ENCODE measurements around the gene ZNF609. TPM values are rescaled to one million over a fixed set of nuclear protein-coding genes. Genes with fewer than 3 reads are reported as not detected.

The ZNF609 gene
- total RNA-seq, 1 donor from 2014 or later, result 21.5 TPM

- H3K4me1 Mint-ChIP-seq, result peaks cover 39% of the 10 kb centered on the region
- H3K27ac ChIP-seq, result no peak overlapping the region
- H3K9me3 ChIP-seq (ENCODE audit: low read depth), result no peaks in the 10 kb centered on the region
- H3K36me3 ChIP-seq, result no peaks in the 10 kb centered on the region
- no peak for DNase-seq (ENCODE audit: low spot score)
- no peaks in the 10 kb centered on the region for H3F3A ChIP-seq (ENCODE audit: low read depth)
- H3K4me3 Mint-ChIP-seq, result no peak overlapping the region
- peaks cover 14% of the 10 kb centered on the region for H3K36me3 Mint-ChIP-seq
- H3K9ac ChIP-seq, result no peak overlapping the region
- H3K4me3 ChIP-seq, result no peak overlapping the region
- no peak overlapping the region for H2AFZ ChIP-seq (replicated peaks)
- H3K27me3 ChIP-seq, result no peaks in the 10 kb centered on the region
- peaks cover 2% of the 10 kb centered on the region for H3K27me3 Mint-ChIP-seq (ENCODE audit: insufficient read depth, low read depth)
- H4K20me1 ChIP-seq (ENCODE audit: low read depth), result peaks cover 92% of the 10 kb centered on the region
- no peaks in the 10 kb centered on the region for H3K4me1 ChIP-seq
- no peak for TF ChIP-seq CTCF (IDR thresholded peaks at IDR 0.05)
- TF ChIP-seq EZH2 (IDR thresholded peaks at IDR 0.05), result no peak
- no peak for TF ChIP-seq EZH2phosphoT487 (IDR thresholded peaks at IDR 0.05)
- H3K27ac Mint-ChIP-seq, result no peak overlapping the region
- no peak overlapping the region for H3K4me2 ChIP-seq
- peaks cover 79% of the 10 kb centered on the region for H3K79me2 ChIP-seq (ENCODE audit: low read depth)
- H3K9me3 Mint-ChIP-seq, result no peaks in the 10 kb centered on the region
Measured at GRCh38 chr15:64501396-64501715, 41.0 kb downstream of the ZNF609 start.

GRCh38 chr15:64502151-64502550, 41.8 kb downstream of the ZNF609 start:
- H3F3A ChIP-seq (ENCODE audit: low read depth), result no peaks in the 10 kb centered on the region
- H3K27ac Mint-ChIP-seq, result no peak overlapping the region
- no peak overlapping the region for H3K27ac ChIP-seq
- H3K36me3 Mint-ChIP-seq, result peaks cover 11% of the 10 kb centered on the region
- H3K4me1 ChIP-seq, result no peaks in the 10 kb centered on the region
- no peaks in the 10 kb centered on the region for H3K9me3 ChIP-seq (ENCODE audit: low read depth)
- H2AFZ ChIP-seq (replicated peaks), result no peak overlapping the region
- H3K27me3 ChIP-seq, result no peaks in the 10 kb centered on the region
- TF ChIP-seq EZH2phosphoT487 (IDR thresholded peaks at IDR 0.05), result no peak
- TF ChIP-seq CTCF (IDR thresholded peaks at IDR 0.05), result no peak
- TF ChIP-seq EZH2 (IDR thresholded peaks at IDR 0.05), result no peak
- peaks cover 46% of the 10 kb centered on the region for H3K4me1 Mint-ChIP-seq
- H3K9ac ChIP-seq, result no peak overlapping the region
- peaks cover 2% of the 10 kb centered on the region for H3K27me3 Mint-ChIP-seq (ENCODE audit: insufficient read depth, low read depth)
- H3K9me3 Mint-ChIP-seq, result no peaks in the 10 kb centered on the region
- no peaks in the 10 kb centered on the region for H3K36me3 ChIP-seq
- no peak overlapping the region for H3K4me3 Mint-ChIP-seq
- no peak overlapping the region for H3K4me3 ChIP-seq
- peaks cover 79% of the 10 kb centered on the region for H3K79me2 ChIP-seq (ENCODE audit: low read depth)
- no peak for DNase-seq (ENCODE audit: low spot score)
- H3K4me2 ChIP-seq, result no peak overlapping the region
- peaks cover 94% of the 10 kb centered on the region for H4K20me1 ChIP-seq (ENCODE audit: low read depth)

DNA sequence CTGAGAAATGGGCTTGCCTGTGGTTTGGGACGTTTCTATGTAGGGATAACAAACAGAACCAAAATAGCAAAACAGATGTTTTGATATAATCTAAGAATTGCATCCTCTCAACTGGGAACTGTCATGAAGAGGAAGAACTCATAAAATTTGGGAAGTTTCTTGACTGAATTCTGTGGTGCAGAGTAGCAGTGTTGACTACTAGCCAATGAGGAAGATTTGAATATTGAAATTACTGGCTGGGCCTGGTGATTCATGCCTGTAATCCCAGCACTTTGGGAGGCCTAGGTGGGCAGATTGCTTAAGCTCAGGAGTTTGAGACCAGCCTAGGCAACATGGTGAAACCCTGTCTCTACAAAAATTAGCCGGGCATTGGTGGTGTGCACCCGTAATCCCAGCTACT, 42.2 kb downstream of the ZNF609 start:
- H3K79me2 ChIP-seq (ENCODE audit: low read depth), result peaks cover 79% of the 10 kb centered on the region
- H3K36me3 ChIP-seq, result no peaks in the 10 kb centered on the region
- no peaks in the 10 kb centered on the region for H3K9me3 ChIP-seq (ENCODE audit: low read depth)
- Mint-ChIP-seq H3K27ac (no peak overlapping the region), H3K4me1 (peaks cover 50% of the 10 kb centered on the region), H3K27me3 (ENCODE audit: insufficient read depth, low read depth) (peaks cover 2% of the 10 kb centered on the region), H3K9me3 (no peaks in the 10 kb centered on the region), H3K4me3 (no peak overlapping the region), H3K36me3 (peaks cover 9% of the 10 kb centered on the region)
- H3K4me1 ChIP-seq, result no peaks in the 10 kb centered on the region
- H2AFZ ChIP-seq (replicated peaks), result no peak overlapping the region
- peaks cover 94% of the 10 kb centered on the region for H4K20me1 ChIP-seq (ENCODE audit: low read depth)
- H3K4me3 ChIP-seq, result no peak overlapping the region
- H3K27me3 ChIP-seq, result no peaks in the 10 kb centered on the region
- no peak for DNase-seq (ENCODE audit: low spot score)
- H3K27ac ChIP-seq, result no peak overlapping the region
- H3K4me2 ChIP-seq, result no peak overlapping the region
- no peak overlapping the region for H3K9ac ChIP-seq
- TF ChIP-seq EZH2phosphoT487 (IDR thresholded peaks at IDR 0.05) (no peak), CTCF (IDR thresholded peaks at IDR 0.05) (no peak), EZH2 (IDR thresholded peaks at IDR 0.05) (no peak)
- H3F3A ChIP-seq (ENCODE audit: low read depth), result no peaks in the 10 kb centered on the region

DNA sequence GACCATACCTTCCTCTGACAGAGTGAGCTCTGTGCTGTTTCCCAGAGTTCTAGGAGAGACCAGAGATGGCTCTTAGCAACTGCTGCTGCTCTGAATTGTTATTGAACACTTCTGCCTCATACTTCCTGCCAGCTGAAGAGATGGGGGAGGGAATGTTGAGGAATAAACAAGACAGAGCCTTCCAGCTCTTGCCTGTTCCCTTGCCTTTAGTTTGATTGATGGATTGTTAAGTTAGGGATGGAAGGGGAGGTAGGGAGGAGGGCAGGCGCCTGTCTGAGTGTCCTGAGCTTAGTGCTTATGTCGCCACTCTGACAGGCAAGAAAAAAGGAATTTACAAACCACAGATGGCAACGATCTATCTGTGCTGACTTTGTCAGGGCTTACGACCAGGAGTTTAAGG, 42.8 kb downstream of the ZNF609 start:
- H3K27me3 Mint-ChIP-seq (ENCODE audit: insufficient read depth, low read depth), result peaks cover 2% of the 10 kb centered on the region

More for the DNA sequence above, 42.8 kb downstream of the ZNF609 start:
- H4K20me1 ChIP-seq (ENCODE audit: low read depth), result peaks cover 94% of the 10 kb centered on the region
- DNase-seq (ENCODE audit: low spot score), result no peak
- H3K4me2 ChIP-seq, result no peak overlapping the region
- no peak overlapping the region for H3K4me3 Mint-ChIP-seq
- H3K27ac Mint-ChIP-seq, result no peak overlapping the region
- H3K4me1 ChIP-seq, result no peaks in the 10 kb centered on the region
- no peak overlapping the region for H3K27ac ChIP-seq
- no peaks in the 10 kb centered on the region for H3K27me3 ChIP-seq
- no peak overlapping the region for H3K9ac ChIP-seq
- no peak overlapping the region for H3K4me3 ChIP-seq
- no peaks in the 10 kb centered on the region for H3F3A ChIP-seq (ENCODE audit: low read depth)
- no peak for TF ChIP-seq EZH2phosphoT487 (IDR thresholded peaks at IDR 0.05)
- TF ChIP-seq CTCF (IDR thresholded peaks at IDR 0.05), result no peak
- H3K36me3 Mint-ChIP-seq, result peaks cover 9% of the 10 kb centered on the region
- H3K79me2 ChIP-seq (ENCODE audit: low read depth), result peaks cover 79% of the 10 kb centered on the region
- H3K4me1 Mint-ChIP-seq, result peaks cover 57% of the 10 kb centered on the region
- no peaks in the 10 kb centered on the region for H3K9me3 Mint-ChIP-seq
- no peaks in the 10 kb centered on the region for H3K36me3 ChIP-seq
- no peak overlapping the region for H2AFZ ChIP-seq (replicated peaks)
- H3K9me3 ChIP-seq (ENCODE audit: low read depth), result no peaks in the 10 kb centered on the region

All from neural progenitor cell (in vitro differentiated cells).